Neural cell (in vitro differentiated cells): ENCODE results near the gene ZCWPW1. TPM values are rescaled to one million over a fixed set of nuclear protein-coding genes. Genes with fewer than 3 reads are reported as not detected.

Experiments used
- H2AFZ ChIP-seq: fragments of 200-600, 300-800 bp; sonication (generic), shearing (Covaris generic); 2 replicates; pipeline ENCODE4 v1.6.0; 2014; ENCODE audit warnings: low read depth, mild to moderate bottlenecking, antibody characterized with exemption, low read length, moderate library complexity
- H3F3A ChIP-seq: fragments of 200-600 bp; shearing (Covaris generic); 2 replicates; pipeline ENCODE4 v1.6.1; 2016; ENCODE audit warnings: mild to moderate bottlenecking, moderate library complexity, mixed read lengths, antibody characterized with exemption, low read length; ENCODE audit not compliant: insufficient read depth, poor library complexity, severe bottlenecking
- H3K27ac ChIP-seq: fragments of 200-600, 300-800 bp; sonication (generic), shearing (Covaris generic); 2 replicates; pipeline ENCODE4 v1.5.1; 2014; ENCODE audit warnings: mild to moderate bottlenecking, low read length, moderate library complexity
- H3K27me3 ChIP-seq: fragments of 300-800, 200-600 bp; sonication (generic), shearing (Covaris generic); 2 replicates; pipeline ENCODE4 v1.6.0; 2014; ENCODE audit warnings: mild to moderate bottlenecking, low read depth, low read length, moderate library complexity; ENCODE audit not compliant: insufficient read depth
- H3K36me3 ChIP-seq: fragments of 300-800, 200-600 bp; sonication (generic), shearing (Covaris generic); 2 replicates; pipeline ENCODE4 v1.5.1; 2014; ENCODE audit warnings: mild to moderate bottlenecking, antibody characterized with exemption, low read length, moderate library complexity; ENCODE audit not compliant: insufficient read depth
- H3K4me2 ChIP-seq: fragments of 300-800, 200-600 bp; sonication (generic), shearing (Covaris generic); 2 replicates; pipeline ENCODE4 v1.6.0; 2014; ENCODE audit warnings: mild to moderate bottlenecking, low read length
- H3K4me3 ChIP-seq: fragments of 300-800, 200-600 bp; sonication (generic), shearing (Covaris generic); 2 replicates; pipeline ENCODE4 v1.5.1; 2014; ENCODE audit warnings: mild to moderate bottlenecking, low read length, moderate library complexity
- H3K79me2 ChIP-seq: fragments of 200-600 bp; shearing (Covaris generic); replicated peaks from 2 replicates; pipeline ENCODE4 v1.6.0; 2014; ENCODE audit warnings: mild to moderate bottlenecking, low read length, moderate library complexity; ENCODE audit not compliant: insufficient read depth
- H3K9ac ChIP-seq: fragments of 300-800, 200-600 bp; sonication (generic), shearing (Covaris generic); 2 replicates; pipeline ENCODE4 v1.6.1; 2016; ENCODE audit warnings: mild to moderate bottlenecking, low read length, mixed read lengths
- H3K9me2 ChIP-seq: fragments of 200-600 bp; shearing (Covaris generic); 2 replicates; pipeline ENCODE4 v1.6.1; 2016; ENCODE audit warnings: mild to moderate bottlenecking, low read length, mixed read lengths; ENCODE audit not compliant: insufficient read depth
- H3K9me3 ChIP-seq: fragments of 200-600, 300-800 bp; sonication (generic), shearing (Covaris generic); 2 replicates; pipeline ENCODE4 v1.6.1; 2016; ENCODE audit warnings: mild to moderate bottlenecking, mixed run types, low read length, moderate library complexity, mixed read lengths
- H4K20me1 ChIP-seq: fragments of 200-600 bp; shearing (Covaris generic); 2 replicates; pipeline ENCODE4 v1.6.1; 2016; ENCODE audit warnings: mild to moderate bottlenecking, mixed run types; ENCODE audit not compliant: insufficient read depth
- CTCF ChIP-seq: fragments of 450-650 bp; IDR thresholded peaks from 2 replicates; pipeline ENCODE4 v1.5.1; 2014; ENCODE audit warnings: antibody characterized with exemption, mild to moderate bottlenecking, moderate library complexity; ENCODE audit not compliant: poor library complexity, severe bottlenecking
- EP300 ChIP-seq: fragments of 450-650 bp; conservative IDR thresholded peaks from 2 replicates; pipeline ENCODE4 v1.6.1; 2014; ENCODE audit warnings: antibody characterized with exemption, mild to moderate bottlenecking, moderate library complexity; ENCODE audit not compliant: poor library complexity, severe bottlenecking
- EZH2 ChIP-seq: fragments of 200-600, 300-800 bp; shearing (Covaris generic), sonication (generic); IDR thresholded peaks from 2 replicates; pipeline ENCODE4 v1.6.1; 2014; ENCODE audit warnings: antibody characterized with exemption, low read length, borderline replicate concordance, mild to moderate bottlenecking; ENCODE audit not compliant: insufficient read depth, poor library complexity, severe bottlenecking
- MXI1 ChIP-seq: fragments of 450-650 bp; conservative IDR thresholded peaks from 2 replicates; pipeline ENCODE4 v1.6.1; 2014; ENCODE audit warnings: antibody characterized with exemption, mild to moderate bottlenecking; ENCODE audit not compliant: poor library complexity, severe bottlenecking
- POLR2AphosphoS5 ChIP-seq: IDR thresholded peaks from 2 replicates; pipeline ENCODE4 v1.6.1; 2012
- RAD21 ChIP-seq: fragments of 450-650 bp; conservative IDR thresholded peaks from 2 replicates; pipeline ENCODE4 v1.6.1; 2014; ENCODE audit warnings: antibody characterized with exemption, mild to moderate bottlenecking, moderate library complexity
- SMC3 ChIP-seq: fragments of 450-650 bp; conservative IDR thresholded peaks from 2 replicates; pipeline ENCODE4 v1.6.1; 2014; ENCODE audit warnings: antibody characterized with exemption, mild to moderate bottlenecking, moderate library complexity; ENCODE audit not compliant: poor library complexity
- TAF1 ChIP-seq: IDR thresholded peaks from 2 replicates; pipeline ENCODE4 v1.6.1; 2012; ENCODE audit warnings: low read depth
- polyA plus RNA-seq: library from polyadenylated mRNA; depleted of rRNA; stranded (reverse); fragments of >200 nt; gene quantifications from 2 replicates; pipeline ENCODE4 v1.2.3, GENCODE V29; 2014
- TF ChIP-seq, protein P1 (sequence below): IDR thresholded peaks from 2 replicates; pipeline ENCODE4 v1.6.1; 2012; ENCODE audit warnings: borderline replicate concordance

The ZCWPW1 gene
- polyA plus RNA-seq, 1 donor from 2014 or later: 6.8 TPM

- no peak overlapping the region for H2AFZ ChIP-seq
- H3F3A ChIP-seq: no peaks in the 10 kb centered on the region
- no peaks in the 10 kb centered on the region for H4K20me1 ChIP-seq
- H3K9me3 ChIP-seq: no peaks in the 10 kb centered on the region
- no peaks in the 10 kb centered on the region for H3K27me3 ChIP-seq
- H3K79me2 ChIP-seq: peaks cover 13% of the 10 kb centered on the region
- no peak overlapping the region for H3K9ac ChIP-seq
- TF ChIP-seq EP300 (no peak), POLR2AphosphoS5 (no peak), MXI1 (no peak), RAD21 (no peak), CTCF (no peak), EZH2 (no peak), SMC3 (no peak), TAF1 (no peak)
- TF ChIP-seq, protein P1, sequence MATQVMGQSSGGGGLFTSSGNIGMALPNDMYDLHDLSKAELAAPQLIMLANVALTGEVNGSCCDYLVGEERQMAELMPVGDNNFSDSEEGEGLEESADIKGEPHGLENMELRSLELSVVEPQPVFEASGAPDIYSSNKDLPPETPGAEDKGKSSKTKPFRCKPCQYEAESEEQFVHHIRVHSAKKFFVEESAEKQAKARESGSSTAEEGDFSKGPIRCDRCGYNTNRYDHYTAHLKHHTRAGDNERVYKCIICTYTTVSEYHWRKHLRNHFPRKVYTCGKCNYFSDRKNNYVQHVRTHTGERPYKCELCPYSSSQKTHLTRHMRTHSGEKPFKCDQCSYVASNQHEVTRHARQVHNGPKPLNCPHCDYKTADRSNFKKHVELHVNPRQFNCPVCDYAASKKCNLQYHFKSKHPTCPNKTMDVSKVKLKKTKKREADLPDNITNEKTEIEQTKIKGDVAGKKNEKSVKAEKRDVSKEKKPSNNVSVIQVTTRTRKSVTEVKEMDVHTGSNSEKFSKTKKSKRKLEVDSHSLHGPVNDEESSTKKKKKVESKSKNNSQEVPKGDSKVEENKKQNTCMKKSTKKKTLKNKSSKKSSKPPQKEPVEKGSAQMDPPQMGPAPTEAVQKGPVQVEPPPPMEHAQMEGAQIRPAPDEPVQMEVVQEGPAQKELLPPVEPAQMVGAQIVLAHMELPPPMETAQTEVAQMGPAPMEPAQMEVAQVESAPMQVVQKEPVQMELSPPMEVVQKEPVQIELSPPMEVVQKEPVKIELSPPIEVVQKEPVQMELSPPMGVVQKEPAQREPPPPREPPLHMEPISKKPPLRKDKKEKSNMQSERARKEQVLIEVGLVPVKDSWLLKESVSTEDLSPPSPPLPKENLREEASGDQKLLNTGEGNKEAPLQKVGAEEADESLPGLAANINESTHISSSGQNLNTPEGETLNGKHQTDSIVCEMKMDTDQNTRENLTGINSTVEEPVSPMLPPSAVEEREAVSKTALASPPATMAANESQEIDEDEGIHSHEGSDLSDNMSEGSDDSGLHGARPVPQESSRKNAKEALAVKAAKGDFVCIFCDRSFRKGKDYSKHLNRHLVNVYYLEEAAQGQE: no peak
- no peak overlapping the region for H3K4me2 ChIP-seq
- H3K27ac ChIP-seq: no peak overlapping the region
- no peaks in the 10 kb centered on the region for H3K36me3 ChIP-seq
- no peaks in the 10 kb centered on the region for H3K9me2 ChIP-seq
- H3K4me3 ChIP-seq: no peak overlapping the region
These were observed 2.0 kb downstream of the ZCWPW1 start for GRCh38 chr7:100426516-100426915.

DNA sequence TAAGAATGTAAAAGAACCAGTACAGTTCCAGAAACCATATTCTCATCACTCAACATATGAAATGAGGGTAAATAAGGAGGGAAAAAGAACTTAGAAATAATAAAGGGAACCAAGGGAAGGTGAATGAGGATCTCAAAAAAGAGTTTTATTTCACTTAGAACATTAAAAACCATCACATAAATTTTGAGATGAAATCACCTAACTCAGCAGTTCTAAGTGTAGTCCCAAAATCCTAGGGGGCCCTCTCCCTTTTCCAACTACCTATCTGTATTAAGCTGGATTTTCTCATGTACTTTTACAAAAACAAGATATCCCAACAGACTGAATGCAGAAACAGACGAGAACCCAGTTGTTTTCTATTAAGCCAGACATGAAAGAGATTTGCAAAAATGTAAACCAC lies 3.2 kb downstream of the ZCWPW1 start:
- H3K9me2 ChIP-seq: no peaks in the 10 kb centered on the region
- no peaks in the 10 kb centered on the region for H3K36me3 ChIP-seq
- H3K27ac ChIP-seq: no peak overlapping the region
- no peak overlapping the region for H3K9ac ChIP-seq
- H3K27me3 ChIP-seq: no peaks in the 10 kb centered on the region
- no peak overlapping the region for H3K4me2 ChIP-seq
- no peaks in the 10 kb centered on the region for H3K9me3 ChIP-seq
- TF ChIP-seq CTCF (no peak), RAD21 (no peak)
- H4K20me1 ChIP-seq: no peaks in the 10 kb centered on the region
- H3K79me2 ChIP-seq: peaks cover 2% of the 10 kb centered on the region
- H3F3A ChIP-seq: no peaks in the 10 kb centered on the region
- no peak overlapping the region for H3K4me3 ChIP-seq
- no peak overlapping the region for H2AFZ ChIP-seq
